Spleen (tissue), 11 donors: ENCODE measurements around the gene A4GALT. TPM values are rescaled to one million over a fixed set of nuclear protein-coding genes. Genes with fewer than 3 reads are reported as not detected.
"Not testable (repeated sequence)": the region's sequence is repeated elsewhere in the genome, so short reads cannot be mapped to it uniquely, and the experiment has no call there.

ENCODE experiments used
- DNase-seq: peaks from one replicate; pipeline ENCODE4 v3.0.0-alpha.2; 2020
- H3K27ac ChIP-seq, 8 donors: fragments of 200-600 bp; sonication (generic) in 7 of 8; 1 replicate in 4 of 8; 2 replicates in 4 of 8; pipeline versions ENCODE4 v1.5.0 to v1.8.0; 2016 to 2021; ENCODE audit warnings: inconsistent platforms in 4 of 8, mild to moderate bottlenecking in 4 of 8, moderate library complexity in 1 of 8
- H3K27me3 ChIP-seq, 7 donors: fragments of 200-600 bp; sonication (generic) in 6 of 7; replicated peaks in 1 of 7; 1 replicate in 4 of 7; 2 replicates in 3 of 7; pipeline versions ENCODE4 v1.5.0 to v1.8.0; 2016 to 2021; ENCODE audit warnings: inconsistent platforms in 3 of 7, mild to moderate bottlenecking in 1 of 7
- H3K36me3 ChIP-seq, 6 donors: fragments of 200-600 bp; sonication (generic) in 5 of 6; 1 replicate in 4 of 6; 2 replicates in 2 of 6; pipeline versions ENCODE4 v1.5.0 to v1.8.0; 2016 to 2021; ENCODE audit warnings: inconsistent platforms in 2 of 6
- H3K4me1 ChIP-seq, 6 donors: fragments of 200-600 bp; sonication (generic) in 5 of 6; 1 replicate in 3 of 6; 2 replicates in 3 of 6; pipeline versions ENCODE4 v1.5.0 to v1.8.0; 2016 to 2021; ENCODE audit warnings: inconsistent platforms in 3 of 6
- H3K4me3 ChIP-seq, 8 donors: fragments of 200-600 bp; sonication (generic) in 7 of 8; 1 replicate in 4 of 8; 2 replicates in 4 of 8; pipeline versions ENCODE4 v1.5.0 to v1.8.0; 2016 to 2021; ENCODE audit warnings: inconsistent platforms in 4 of 8, mild to moderate bottlenecking in 4 of 8, moderate library complexity in 2 of 8
- H3K9me3 ChIP-seq, 8 donors: fragments of 200-600 bp; sonication (generic) in 7 of 8; 1 replicate in 4 of 8; 2 replicates in 4 of 8; pipeline versions ENCODE4 v1.5.0 to v1.8.0; 2016 to 2021; ENCODE audit warnings: inconsistent platforms in 4 of 8
- POLR2A ChIP-seq, 3 donors: fragments of 450-650 bp; IDR thresholded peaks; one replicate each; pipeline ENCODE4 v1.5.1; 2017; ENCODE audit warnings: antibody characterized with exemption in 3 of 3, mild to moderate bottlenecking in 1 of 3
- POLR2AphosphoS5 ChIP-seq, 3 donors: sonication (generic); formaldehyde crosslinking; IDR thresholded peaks; one replicate each; pipeline ENCODE4 v1.5.1; 2017; ENCODE audit warnings: antibody characterized with exemption in 3 of 3
- WGBS, 5 donors: extraction: QIAGEN DNeasy Blood & Tissue Kit in 3 of 5; methylation state at CpG; one replicate each; pipeline versions ENCODE4 v1.1.5 to v1.1.7; 2013 to 2018; 5-methylcytosine and 5-hydroxymethylcytosine counted together
- intact Hi-C: fragments of 100-400 bp; cut with DNase I; formaldehyde crosslinking; loops from one replicate; pipeline ENCODE4 v1.15.0; 2023; ENCODE audit warnings: low total_unique reads
- polyA plus RNA-seq, 3 donors: library from polyadenylated mRNA; stranded (reverse); fragments of 200-250 nt; gene quantifications; one replicate each; pipeline ENCODE4 v1.2.1, GENCODE V29; 2013
- total RNA-seq, 7 donors: library from RNA; depleted of rRNA in 3 of 7; stranded (reverse); fragments of >200 nt in 3 of 7; fragmentation: NEBNext Ultra II Directional in 4 of 7; extraction: Animal tissue kit (Norgen Biotek cat#: 25700) in 4 of 7; gene quantifications; one replicate each; pipeline versions ENCODE4 v1.1.0 to v1.2.1, GENCODE V29; 2016 to 2021
- TF ChIP-seq, protein P1 (sequence below), 11 experiments: fragments of 200-600 bp in 7 of 11; fragments of 450-650 bp in 4 of 11; sonication (generic) in 4 of 11; IDR thresholded peaks in 8 of 11; conservative IDR thresholded peaks in 3 of 11; 1 replicate in 7 of 11; 2 replicates in 4 of 11; pipeline versions ENCODE4 v1.4.0 to v1.8.0; 2016 to 2021; ENCODE audit warnings: antibody characterized with exemption in 11 of 11, inconsistent platforms in 4 of 11, mild to moderate bottlenecking in 1 of 11
- donor health status: healthy with polysubstance abuse.
- donor health status: DM: no; HTN: no; CAD: no; lungs with moderate emphysema.
- donor health status: DM: no; HTN: no; CAD: no.
- donor health status: Bipolar disorder and iron deficiency.
- donor health status: healthy.
- donor health status: DM: no; HTN: no; CAD: no.
- donor health status: DM: yes; HTN: yes; CAD: no.

The A4GALT gene
- total and polyA plus RNA-seq, 10 donors: 7.3 to 45.2 (median 20.8) TPM

- TF ChIP-seq POLR2A (IDR thresholded peaks at IDR 0.05): no peak
- TF ChIP-seq POLR2AphosphoS5 (IDR thresholded peaks at IDR 0.05): peak in 1 of 3 donors; percentile 43
- Histone ChIP-seq H3K27me3 (no peaks in the 10 kb centered on the region), H3K4me3 (no peak overlapping the region), H3K27ac (no peak overlapping the region), H3K36me3 (no peaks in the 10 kb centered on the region), H3K9me3 (peaks cover 0 to 18% (median 11%) of the 10 kb centered on the region in 8 donors), H3K4me1 (peaks cover 4 to 35% (median 13%) of the 10 kb centered on the region in 6 donors)
- 75 to 87% (median 77%) methylated on average over 7 to 8 of the region's 8 CpGs for WGBS, 5 donors
- no peak for DNase-seq
- intact Hi-C loops: no loop called here
Observed at GRCh38 chr22:42680648-42681047, 40.0 kb downstream of the A4GALT start.

- Histone ChIP-seq H3K4me3 (no peak overlapping the region), H3K36me3 (no peaks in the 10 kb centered on the region), H3K27me3 (no peaks in the 10 kb centered on the region), H3K27ac (no peak overlapping the region), H3K9me3 (peaks cover 0 to 18% (median 11%) of the 10 kb centered on the region in 8 donors), H3K4me1 (peaks cover 4 to 32% (median 14%) of the 10 kb centered on the region in 6 donors)
- no peak for DNase-seq
- TF ChIP-seq POLR2A (IDR thresholded peaks at IDR 0.05) (no peak), POLR2AphosphoS5 (IDR thresholded peaks at IDR 0.05) (no peak)
- TF ChIP-seq, protein P1, sequence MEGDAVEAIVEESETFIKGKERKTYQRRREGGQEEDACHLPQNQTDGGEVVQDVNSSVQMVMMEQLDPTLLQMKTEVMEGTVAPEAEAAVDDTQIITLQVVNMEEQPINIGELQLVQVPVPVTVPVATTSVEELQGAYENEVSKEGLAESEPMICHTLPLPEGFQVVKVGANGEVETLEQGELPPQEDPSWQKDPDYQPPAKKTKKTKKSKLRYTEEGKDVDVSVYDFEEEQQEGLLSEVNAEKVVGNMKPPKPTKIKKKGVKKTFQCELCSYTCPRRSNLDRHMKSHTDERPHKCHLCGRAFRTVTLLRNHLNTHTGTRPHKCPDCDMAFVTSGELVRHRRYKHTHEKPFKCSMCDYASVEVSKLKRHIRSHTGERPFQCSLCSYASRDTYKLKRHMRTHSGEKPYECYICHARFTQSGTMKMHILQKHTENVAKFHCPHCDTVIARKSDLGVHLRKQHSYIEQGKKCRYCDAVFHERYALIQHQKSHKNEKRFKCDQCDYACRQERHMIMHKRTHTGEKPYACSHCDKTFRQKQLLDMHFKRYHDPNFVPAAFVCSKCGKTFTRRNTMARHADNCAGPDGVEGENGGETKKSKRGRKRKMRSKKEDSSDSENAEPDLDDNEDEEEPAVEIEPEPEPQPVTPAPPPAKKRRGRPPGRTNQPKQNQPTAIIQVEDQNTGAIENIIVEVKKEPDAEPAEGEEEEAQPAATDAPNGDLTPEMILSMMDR (IDR thresholded peaks at IDR 0.05 in 8 of 11, conservative IDR thresholded peaks at IDR 0.05 in 3 of 11): no peak
- intact Hi-C loops: no loop called here
- 82 to 95% (median 94%) methylated on average over 4 of the region's 4 CpGs for WGBS, 5 donors
Observed at GRCh38 chr22:42679691-42680090, 41.0 kb downstream of the A4GALT start.

GRCh38 chr22:42678894-42679293, 41.8 kb downstream of the A4GALT start:
- Histone ChIP-seq H3K4me3 (no peak overlapping the region), H3K36me3 (no peaks in the 10 kb centered on the region), H3K27me3 (no peaks in the 10 kb centered on the region), H3K4me1 (peaks cover 4 to 32% (median 15%) of the 10 kb centered on the region in 6 donors), H3K27ac (no peak overlapping the region), H3K9me3 (peaks cover 0 to 18% (median 11%) of the 10 kb centered on the region in 8 donors)
- 86 to 100% (median 92%) methylated on average over 1 of the region's 1 CpG for WGBS, 5 donors
- no peak for DNase-seq
- intact Hi-C loops: no loop called here
- no peak for TF ChIP-seq POLR2A (IDR thresholded peaks at IDR 0.05)

GRCh38 chr22:42677936-42678335, 42.7 kb downstream of the A4GALT start:
- Histone ChIP-seq H3K9me3 (peaks cover 0 to 18% (median 11%) of the 10 kb centered on the region in 8 donors), H3K4me1 (peaks cover 4 to 32% (median 17%) of the 10 kb centered on the region in 6 donors)
- intact Hi-C loops, H3K27me3 ChIP-seq, H3K27ac ChIP-seq, H3K36me3 ChIP-seq, H3K4me3 ChIP-seq, DNase-seq: not testable (repeated sequence)
- WGBS, 5 donors: 63 to 88% (median 83%) methylated on average over 4 of the region's 4 CpGs

DNA sequence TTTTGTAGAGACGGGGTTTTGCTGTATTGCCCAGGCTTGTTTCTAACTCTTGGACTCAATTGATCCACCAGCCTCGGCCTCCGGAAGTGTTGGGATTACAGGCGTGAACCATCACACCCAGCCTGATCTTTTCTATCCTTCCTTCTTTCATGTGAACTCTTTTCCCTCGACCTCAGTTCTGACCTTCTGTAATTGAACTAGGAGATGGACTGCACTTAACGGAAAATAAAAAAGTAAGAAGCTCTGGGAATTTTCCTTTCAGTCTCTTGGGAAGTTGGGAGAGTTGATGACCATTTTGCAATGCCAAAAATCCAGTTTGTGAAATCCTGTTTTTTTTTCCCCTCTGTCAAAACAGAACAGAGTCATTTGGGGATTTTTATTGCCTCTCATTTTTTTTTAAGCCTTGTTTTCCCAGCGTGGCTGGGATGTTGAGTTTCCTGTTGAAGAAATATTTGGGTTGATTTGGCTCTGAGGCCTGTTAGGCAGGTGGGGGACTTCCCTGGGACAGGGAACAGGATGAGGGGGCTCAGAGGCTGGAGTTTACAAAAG, 44.5 kb downstream of the A4GALT start:
- Histone ChIP-seq H3K27ac (peak overlapping the region in 7 of 8 donors; percentile 57 to 78 (median 73)), H3K36me3 (no peaks in the 10 kb centered on the region), H3K27me3 (no peaks in the 10 kb centered on the region), H3K4me1 (peaks cover 8 to 35% (median 25%) of the 10 kb centered on the region in 6 donors), H3K9me3 (peaks cover 0 to 18% (median 11%) of the 10 kb centered on the region in 8 donors), H3K4me3 (no peak overlapping the region)
- TF ChIP-seq POLR2A (IDR thresholded peaks at IDR 0.05) (no peak), POLR2AphosphoS5 (IDR thresholded peaks at IDR 0.05) (peak in 1 of 3 donors; percentile 15)
- intact Hi-C loops: no loop called here
- WGBS, 5 donors: 55 to 59% (median 55%) methylated on average over 7 of the region's 7 CpGs
- no peak for DNase-seq

DNA sequence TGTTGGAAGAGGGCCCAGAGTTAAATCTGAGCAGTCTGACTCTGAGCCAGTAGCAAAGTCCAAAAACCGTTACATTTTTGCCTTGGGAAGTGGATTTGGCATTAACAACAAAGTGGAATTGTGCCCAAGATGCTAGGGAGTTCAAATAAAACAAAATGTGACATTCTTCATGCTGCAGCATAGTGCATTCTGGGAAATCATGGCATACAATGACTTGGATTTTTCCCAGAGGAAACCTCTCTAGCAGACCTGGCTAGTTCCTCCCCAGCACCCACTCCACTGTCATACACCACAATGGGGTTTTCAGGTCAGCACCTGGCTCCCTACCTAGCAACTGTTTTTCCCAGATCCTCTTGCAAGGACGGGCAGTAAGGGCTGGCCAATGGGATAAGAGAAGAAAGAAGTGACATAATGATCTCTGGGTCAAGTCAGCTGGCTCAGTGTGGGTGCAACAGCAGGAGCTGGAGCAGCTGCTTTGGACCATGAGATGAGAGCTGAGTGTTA, 46.7 kb downstream of the A4GALT start:
- peaks cover 0 to 10% (median 7%) of the 10 kb centered on the region in 8 donors for H3K9me3 ChIP-seq
- no peak for DNase-seq
- 33 to 83% (median 58%) methylated on average over 2 of the region's 2 CpGs for WGBS, 5 donors
- TF ChIP-seq, protein P1 (IDR thresholded peaks at IDR 0.05 in 8 of 11, conservative IDR thresholded peaks at IDR 0.05 in 3 of 11): no peak
- H3K4me1 ChIP-seq: peaks cover 14 to 42% (median 25%) of the 10 kb centered on the region in 6 donors
- no peaks in the 10 kb centered on the region for H3K27me3 ChIP-seq
- peak overlapping the region in 3 of 8 donors; percentile 21 to 40 (median 33) for H3K27ac ChIP-seq
- no peaks in the 10 kb centered on the region for H3K36me3 ChIP-seq
- H3K4me3 ChIP-seq: no peak overlapping the region
- intact Hi-C loops: no loop called here

DNA sequence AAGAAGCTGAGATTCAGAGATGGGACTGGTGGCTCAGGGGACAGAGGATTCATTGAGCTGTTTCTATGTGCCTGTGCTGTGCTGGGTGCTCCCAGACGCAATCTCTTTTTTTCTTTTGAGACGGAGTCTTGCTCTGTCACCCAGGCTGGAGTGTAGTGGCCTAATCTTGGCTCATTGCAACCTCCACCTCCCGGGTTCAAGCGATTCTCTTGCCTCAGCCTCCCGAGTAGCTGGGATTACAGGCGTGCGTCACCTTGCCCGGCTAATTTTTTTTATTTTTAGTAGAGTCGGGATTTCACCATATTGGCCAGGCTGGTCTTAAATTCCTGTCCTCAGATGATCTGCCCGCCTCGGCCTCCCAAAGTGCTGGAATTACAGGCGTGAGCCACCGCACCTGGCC, 47.6 kb downstream of the A4GALT start:
- H3K27me3 ChIP-seq, DNase-seq, H3K27ac ChIP-seq, H3K4me3 ChIP-seq, H3K9me3 ChIP-seq, H3K36me3 ChIP-seq, intact Hi-C loops: not testable (repeated sequence)
- WGBS, 5 donors: 92 to 98% (median 97%) methylated on average over 13 of the region's 13 CpGs
- H3K4me1 ChIP-seq: peaks cover 14 to 42% (median 24%) of the 10 kb centered on the region in 6 donors
